DOHH2 (cell line): ENCODE results near the gene CRTAP.
A peak's percentile ranks its signal among the peaks of the same experiment; 100 is the strongest.
"Not testable (repeated sequence)": the region's sequence is repeated elsewhere in the genome, so short reads cannot be mapped to it uniquely, and the experiment has no call there.

Source experiments
- H3F3A ChIP-seq: fragments of 200-600 bp; sonication (generic), shearing (Covaris generic); 2 replicates; pipeline ENCODE4 v1.6.0; 2016; ENCODE audit warnings: antibody characterized with exemption, mild to moderate bottlenecking; ENCODE audit not compliant: control insufficient read depth, insufficient read depth
- H3K27ac ChIP-seq: fragments of 200-600 bp; sonication (generic); 2 replicates; pipeline ENCODE4 v1.5.1; 2014; ENCODE audit warnings: low read depth, mild to moderate bottlenecking, low read length, moderate library complexity
- H3K27me3 ChIP-seq: fragments of 200-600 bp; sonication (generic); 2 replicates; pipeline ENCODE4 v1.6.1; 2014; ENCODE audit warnings: mild to moderate bottlenecking, low read length, mixed read lengths; ENCODE audit not compliant: control insufficient read depth
- H3K36me3 ChIP-seq: fragments of 200-600 bp; sonication (generic); 2 replicates; pipeline ENCODE4 v1.6.1; 2014; ENCODE audit warnings: mild to moderate bottlenecking, low read length, moderate library complexity, mixed read lengths; ENCODE audit not compliant: control insufficient read depth
- H3K4me1 ChIP-seq: fragments of 200-600 bp; sonication (generic); 2 replicates; pipeline ENCODE4 v1.6.1; 2014; ENCODE audit warnings: mild to moderate bottlenecking, low read length, mixed read lengths; ENCODE audit not compliant: control insufficient read depth
- H3K4me2 ChIP-seq: fragments of 200-600 bp; sonication (generic); 2 replicates; pipeline ENCODE4 v1.6.0; 2014; ENCODE audit warnings: mild to moderate bottlenecking, low read length, moderate library complexity
- H3K4me3 ChIP-seq: fragments of 200-600 bp; sonication (generic); 2 replicates; pipeline ENCODE4 v1.5.1; 2014; ENCODE audit warnings: mild to moderate bottlenecking, low read length, mixed read lengths
- H3K79me2 ChIP-seq: fragments of 200-600 bp; sonication (generic); 2 replicates; pipeline ENCODE4 v1.6.1; 2014; ENCODE audit warnings: mild to moderate bottlenecking, low read length, mixed read lengths; ENCODE audit not compliant: control insufficient read depth
- H3K9me2 ChIP-seq: fragments of 200-600 bp; sonication (generic); replicated peaks from 2 replicates; pipeline ENCODE4 v1.6.1; 2014; ENCODE audit warnings: mild to moderate bottlenecking, low read length, mixed read lengths; ENCODE audit not compliant: control insufficient read depth
- H3K9me3 ChIP-seq: fragments of 200-600 bp; sonication (generic); 2 replicates; pipeline ENCODE4 v1.6.1; 2014; ENCODE audit warnings: antibody characterized with exemption, low read length, mixed read lengths; ENCODE audit not compliant: control insufficient read depth, insufficient read depth
- H4K20me1 ChIP-seq: fragments of 200-600 bp; sonication (generic); 2 replicates; pipeline ENCODE4 v1.6.0; 2014; ENCODE audit warnings: low read depth, mild to moderate bottlenecking, antibody characterized with exemption, low read length, moderate library complexity; ENCODE audit not compliant: control insufficient read depth, insufficient read depth
- CTCF ChIP-seq: fragments of 200-600 bp; sonication (generic); IDR thresholded peaks from one replicate; pipeline ENCODE4 v1.5.1; 2014; ENCODE audit warnings: antibody characterized with exemption, mild to moderate bottlenecking, low read depth, low read length; ENCODE audit not compliant: poor library complexity, severe bottlenecking
- EZH2phosphoT487 ChIP-seq: fragments of 200-600 bp; sonication (generic); IDR thresholded peaks from 2 replicates; pipeline ENCODE4 v1.6.1; 2017; ENCODE audit warnings: borderline replicate concordance, mild to moderate bottlenecking, antibody characterized with exemption, low read length, moderate library complexity, mixed read lengths

CRTAP gene

GRCh38 chr3:33137691-33138090 lies 23.9 kb downstream of the CRTAP start:
- no peak overlapping the region for H3K4me2 ChIP-seq
- H3K36me3 ChIP-seq: peaks cover 15% of the 10 kb centered on the region
- H3K9me2 ChIP-seq: no peaks in the 10 kb centered on the region
- no peaks in the 10 kb centered on the region for H3K9me3 ChIP-seq
- H3K27me3 ChIP-seq: no peaks in the 10 kb centered on the region
- no peaks in the 10 kb centered on the region for H3F3A ChIP-seq
- no peaks in the 10 kb centered on the region for H3K79me2 ChIP-seq
- H3K4me1 ChIP-seq: peaks cover 12% of the 10 kb centered on the region
- no peak for TF ChIP-seq CTCF
- TF ChIP-seq EZH2phosphoT487: no peak
- no peak overlapping the region for H3K4me3 ChIP-seq
- no peak overlapping the region for H3K27ac ChIP-seq
- no peaks in the 10 kb centered on the region for H4K20me1 ChIP-seq

- not testable (repeated sequence) for H4K20me1 ChIP-seq, H3K9me2 ChIP-seq, H3K27me3 ChIP-seq, H3K4me1 ChIP-seq, H3F3A ChIP-seq, H3K27ac ChIP-seq, H3K9me3 ChIP-seq, H3K4me3 ChIP-seq, H3K79me2 ChIP-seq
- peaks cover 13% of the 10 kb centered on the region for H3K36me3 ChIP-seq
- H3K4me2 ChIP-seq: peak overlapping the region; percentile 47
Observed at GRCh38 chr3:33139006-33139623, 25.3 kb downstream of the CRTAP start.

GRCh38 chr3:33139996-33140395 lies 26.2 kb downstream of the CRTAP start:
- peaks cover 8% of the 10 kb centered on the region for H3K36me3 ChIP-seq
- H3F3A ChIP-seq: no peaks in the 10 kb centered on the region
- H3K4me1 ChIP-seq: peaks cover 9% of the 10 kb centered on the region
- H3K9me3 ChIP-seq: no peaks in the 10 kb centered on the region
- H3K27me3 ChIP-seq: no peaks in the 10 kb centered on the region
- H3K4me2 ChIP-seq: no peak overlapping the region
- TF ChIP-seq EZH2phosphoT487: no peak
- H3K27ac ChIP-seq: no peak overlapping the region
- H3K4me3 ChIP-seq: no peak overlapping the region
- no peaks in the 10 kb centered on the region for H3K79me2 ChIP-seq
- no peaks in the 10 kb centered on the region for H4K20me1 ChIP-seq
- no peaks in the 10 kb centered on the region for H3K9me2 ChIP-seq

GRCh38 chr3:33141006-33141405 lies 27.2 kb downstream of the CRTAP start:
- H3K4me2 ChIP-seq: no peak overlapping the region
- no peaks in the 10 kb centered on the region for H3K9me3 ChIP-seq
- no peaks in the 10 kb centered on the region for H3K9me2 ChIP-seq
- no peaks in the 10 kb centered on the region for H3K27me3 ChIP-seq
- H4K20me1 ChIP-seq: no peaks in the 10 kb centered on the region
- no peak overlapping the region for H3K27ac ChIP-seq
- H3K36me3 ChIP-seq: peaks cover 6% of the 10 kb centered on the region; the same call in 1 of the 2 replicates
- peaks cover 9% of the 10 kb centered on the region for H3K4me1 ChIP-seq
- H3K4me3 ChIP-seq: no peak overlapping the region
- TF ChIP-seq EZH2phosphoT487 (no peak), CTCF (no peak)
- H3F3A ChIP-seq: no peaks in the 10 kb centered on the region
- no peaks in the 10 kb centered on the region for H3K79me2 ChIP-seq
